Measurements from ENCODE around the gene NRL.

DNA sequence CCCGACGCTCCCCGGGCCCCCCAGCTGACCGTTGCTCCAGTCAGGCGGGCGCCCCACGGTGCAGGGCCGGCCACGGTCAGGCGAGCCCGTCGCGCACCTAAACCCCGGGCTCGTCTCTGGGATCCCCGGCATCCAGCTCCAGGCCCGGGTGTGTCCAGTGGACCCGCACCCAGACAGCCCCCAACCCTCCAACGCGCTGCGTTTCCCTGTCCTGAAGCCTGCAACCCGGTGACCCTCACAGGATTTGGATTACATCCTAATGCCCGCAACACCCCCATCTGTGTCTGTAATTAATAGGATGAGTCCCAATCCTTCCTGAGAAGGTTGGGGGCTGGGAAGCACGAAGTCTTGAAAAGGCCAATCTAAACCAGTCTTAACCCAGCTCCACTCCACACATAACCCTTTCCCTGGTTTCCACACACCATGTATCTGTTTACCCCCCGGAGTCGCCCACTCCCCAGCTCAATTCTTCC lies 33.0 kb downstream of the NRL start:
- TF ChIP-seq, protein P1, sequence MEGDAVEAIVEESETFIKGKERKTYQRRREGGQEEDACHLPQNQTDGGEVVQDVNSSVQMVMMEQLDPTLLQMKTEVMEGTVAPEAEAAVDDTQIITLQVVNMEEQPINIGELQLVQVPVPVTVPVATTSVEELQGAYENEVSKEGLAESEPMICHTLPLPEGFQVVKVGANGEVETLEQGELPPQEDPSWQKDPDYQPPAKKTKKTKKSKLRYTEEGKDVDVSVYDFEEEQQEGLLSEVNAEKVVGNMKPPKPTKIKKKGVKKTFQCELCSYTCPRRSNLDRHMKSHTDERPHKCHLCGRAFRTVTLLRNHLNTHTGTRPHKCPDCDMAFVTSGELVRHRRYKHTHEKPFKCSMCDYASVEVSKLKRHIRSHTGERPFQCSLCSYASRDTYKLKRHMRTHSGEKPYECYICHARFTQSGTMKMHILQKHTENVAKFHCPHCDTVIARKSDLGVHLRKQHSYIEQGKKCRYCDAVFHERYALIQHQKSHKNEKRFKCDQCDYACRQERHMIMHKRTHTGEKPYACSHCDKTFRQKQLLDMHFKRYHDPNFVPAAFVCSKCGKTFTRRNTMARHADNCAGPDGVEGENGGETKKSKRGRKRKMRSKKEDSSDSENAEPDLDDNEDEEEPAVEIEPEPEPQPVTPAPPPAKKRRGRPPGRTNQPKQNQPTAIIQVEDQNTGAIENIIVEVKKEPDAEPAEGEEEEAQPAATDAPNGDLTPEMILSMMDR (IDR thresholded peaks at IDR 0.05), result no peak
- no peak for TF ChIP-seq ZFX (IDR thresholded peaks at IDR 0.05; ENCODE audit: borderline replicate concordance)

Measured in 22Rv1 (cell line).